ENCODE results near the gene BMPR1B. TPM values are rescaled to one million over a fixed set of nuclear protein-coding genes. Genes with fewer than 3 reads are reported as not detected.

The BMPR1B gene
- total RNA-seq, 2 donors from 2014 or later, result 12.9 to 19.5 TPM

GRCh38 chr4:95023110-95023509 is 265.4 kb downstream of the BMPR1B start:
- DNase-seq (ENCODE audit: low spot score) (no peak), ATAC-seq (ENCODE audit: insufficient number of reproducible peaks, low FRiP score, low read depth) (no peak)
- no peaks in the 10 kb centered on the region for H3K36me3 ChIP-seq
- H3K27ac ChIP-seq, result no peak overlapping the region
- TF ChIP-seq, protein P1, sequence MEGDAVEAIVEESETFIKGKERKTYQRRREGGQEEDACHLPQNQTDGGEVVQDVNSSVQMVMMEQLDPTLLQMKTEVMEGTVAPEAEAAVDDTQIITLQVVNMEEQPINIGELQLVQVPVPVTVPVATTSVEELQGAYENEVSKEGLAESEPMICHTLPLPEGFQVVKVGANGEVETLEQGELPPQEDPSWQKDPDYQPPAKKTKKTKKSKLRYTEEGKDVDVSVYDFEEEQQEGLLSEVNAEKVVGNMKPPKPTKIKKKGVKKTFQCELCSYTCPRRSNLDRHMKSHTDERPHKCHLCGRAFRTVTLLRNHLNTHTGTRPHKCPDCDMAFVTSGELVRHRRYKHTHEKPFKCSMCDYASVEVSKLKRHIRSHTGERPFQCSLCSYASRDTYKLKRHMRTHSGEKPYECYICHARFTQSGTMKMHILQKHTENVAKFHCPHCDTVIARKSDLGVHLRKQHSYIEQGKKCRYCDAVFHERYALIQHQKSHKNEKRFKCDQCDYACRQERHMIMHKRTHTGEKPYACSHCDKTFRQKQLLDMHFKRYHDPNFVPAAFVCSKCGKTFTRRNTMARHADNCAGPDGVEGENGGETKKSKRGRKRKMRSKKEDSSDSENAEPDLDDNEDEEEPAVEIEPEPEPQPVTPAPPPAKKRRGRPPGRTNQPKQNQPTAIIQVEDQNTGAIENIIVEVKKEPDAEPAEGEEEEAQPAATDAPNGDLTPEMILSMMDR (IDR thresholded peaks at IDR 0.05), result no peak
- H3K4me1 ChIP-seq (ENCODE audit: control insufficient read depth in 1 of 2, low read depth in 2 of 2), result peaks cover 14 to 15% of the 10 kb centered on the region in 2 donors
- H3K9me3 ChIP-seq, result no peaks in the 10 kb centered on the region
- H3K27me3 ChIP-seq (replicated peaks; ENCODE audit: insufficient read depth), result no peaks in the 10 kb centered on the region
- H3K4me3 ChIP-seq, result no peak overlapping the region

DNA sequence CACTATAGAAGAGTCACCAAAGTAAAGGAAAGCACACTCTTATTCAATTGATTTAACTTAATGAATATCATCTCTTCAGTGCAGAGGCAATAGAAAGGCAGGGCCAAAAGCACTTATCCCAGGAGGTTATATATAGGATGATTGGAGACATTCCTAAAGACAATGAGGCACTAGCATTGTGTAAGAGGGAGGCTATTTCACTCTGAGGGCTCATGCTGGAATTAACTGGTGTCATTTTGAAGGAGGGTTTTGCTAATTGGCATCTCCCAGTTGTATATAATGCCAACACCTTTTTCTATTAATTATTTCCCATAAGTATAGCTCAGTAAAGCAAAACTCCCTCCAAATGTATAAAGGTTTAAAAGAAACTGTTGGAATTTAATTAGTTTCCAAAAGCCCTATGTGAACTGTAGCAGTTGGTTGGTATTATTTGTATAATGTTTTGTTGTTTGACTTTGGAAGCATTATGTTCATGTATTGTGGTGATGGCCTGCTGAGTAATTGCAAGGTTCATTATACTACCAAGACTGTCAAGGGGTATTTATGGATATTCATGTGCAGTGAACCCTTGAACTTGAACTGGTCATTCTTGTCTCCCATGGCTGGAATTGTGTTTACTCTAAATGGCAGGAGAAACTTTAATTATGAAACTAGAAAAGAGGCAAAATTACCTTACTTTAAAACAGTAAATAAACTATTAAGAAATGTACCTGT is 270.3 kb downstream of the BMPR1B start:
- Histone ChIP-seq H3K36me3 (no peaks in the 10 kb centered on the region), H3K4me1 (ENCODE audit: control insufficient read depth in 1 of 2, low read depth in 2 of 2) (no peaks in the 10 kb centered on the region), H3K9me3 (no peaks in the 10 kb centered on the region), H3K27me3 (replicated peaks; ENCODE audit: insufficient read depth) (no peaks in the 10 kb centered on the region), H3K4me3 (no peak overlapping the region), H3K27ac (no peak overlapping the region)
- DNase-seq (ENCODE audit: low spot score) (no peak), ATAC-seq (ENCODE audit: insufficient number of reproducible peaks, low FRiP score, low read depth) (no peak)
- TF ChIP-seq, protein P1 (IDR thresholded peaks at IDR 0.05), result no peak

GRCh38 chr4:95038791-95039190 is 281.0 kb downstream of the BMPR1B start:
- TF ChIP-seq, protein P1 (IDR thresholded peaks at IDR 0.05), result no peak
- DNase-seq (ENCODE audit: low spot score), result no peak
- H3K4me1 ChIP-seq (ENCODE audit: control insufficient read depth in 1 of 2, low read depth in 2 of 2), result no peaks in the 10 kb centered on the region
- no peak overlapping the region for H3K27ac ChIP-seq
- no peaks in the 10 kb centered on the region for H3K36me3 ChIP-seq
- no peaks in the 10 kb centered on the region for H3K27me3 ChIP-seq (replicated peaks; ENCODE audit: insufficient read depth)
- H3K4me3 ChIP-seq, result no peak overlapping the region
- no peak for ATAC-seq (ENCODE audit: insufficient number of reproducible peaks, low FRiP score, low read depth)
- no peaks in the 10 kb centered on the region for H3K9me3 ChIP-seq

- Histone ChIP-seq H3K27ac (no peak overlapping the region), H3K9me3 (no peaks in the 10 kb centered on the region), H3K4me3 (no peak overlapping the region), H3K27me3 (replicated peaks; ENCODE audit: insufficient read depth) (no peaks in the 10 kb centered on the region), H3K4me1 (ENCODE audit: control insufficient read depth in 1 of 2, low read depth in 2 of 2) (peaks cover 18 to 45% of the 10 kb centered on the region in 2 donors), H3K36me3 (no peaks in the 10 kb centered on the region)
- ATAC-seq (ENCODE audit: insufficient number of reproducible peaks, low FRiP score, low read depth), result no peak
- TF ChIP-seq, protein P1 (IDR thresholded peaks at IDR 0.05), result no peak
- DNase-seq (ENCODE audit: low spot score), result no peak
These were observed 286.6 kb downstream of the BMPR1B start for GRCh38 chr4:95044324-95044837.

GRCh38 chr4:95045429-95045828 is 287.7 kb downstream of the BMPR1B start:
- no peaks in the 10 kb centered on the region for H3K27me3 ChIP-seq (replicated peaks; ENCODE audit: insufficient read depth)
- TF ChIP-seq, protein P1 (IDR thresholded peaks at IDR 0.05), result no peak
- H3K27ac ChIP-seq, result no peak overlapping the region

More at GRCh38 chr4:95045429-95045828, 287.7 kb downstream of the BMPR1B start:
- no peak for ATAC-seq (ENCODE audit: insufficient number of reproducible peaks, low FRiP score, low read depth)
- no peaks in the 10 kb centered on the region for H3K36me3 ChIP-seq
- no peaks in the 10 kb centered on the region for H3K9me3 ChIP-seq
- peak overlapping the region; percentile 30 for H3K4me3 ChIP-seq
- peaks cover 25 to 56% of the 10 kb centered on the region in 2 donors for H3K4me1 ChIP-seq (ENCODE audit: control insufficient read depth in 1 of 2, low read depth in 2 of 2)
- DNase-seq (ENCODE audit: low spot score), result no peak
